NCI-H146 treated with DMSO at 0.1 percent for 48 hours (cell line): ENCODE measurements around the gene PIK3R2.

Experiments used
- DNase-seq: peaks from one replicate; lab custom pipeline; 2025; ENCODE audit not compliant: unreplicated experiment; lab: John Stamatoyannopoulos, UW

PIK3R2 gene

DNA sequence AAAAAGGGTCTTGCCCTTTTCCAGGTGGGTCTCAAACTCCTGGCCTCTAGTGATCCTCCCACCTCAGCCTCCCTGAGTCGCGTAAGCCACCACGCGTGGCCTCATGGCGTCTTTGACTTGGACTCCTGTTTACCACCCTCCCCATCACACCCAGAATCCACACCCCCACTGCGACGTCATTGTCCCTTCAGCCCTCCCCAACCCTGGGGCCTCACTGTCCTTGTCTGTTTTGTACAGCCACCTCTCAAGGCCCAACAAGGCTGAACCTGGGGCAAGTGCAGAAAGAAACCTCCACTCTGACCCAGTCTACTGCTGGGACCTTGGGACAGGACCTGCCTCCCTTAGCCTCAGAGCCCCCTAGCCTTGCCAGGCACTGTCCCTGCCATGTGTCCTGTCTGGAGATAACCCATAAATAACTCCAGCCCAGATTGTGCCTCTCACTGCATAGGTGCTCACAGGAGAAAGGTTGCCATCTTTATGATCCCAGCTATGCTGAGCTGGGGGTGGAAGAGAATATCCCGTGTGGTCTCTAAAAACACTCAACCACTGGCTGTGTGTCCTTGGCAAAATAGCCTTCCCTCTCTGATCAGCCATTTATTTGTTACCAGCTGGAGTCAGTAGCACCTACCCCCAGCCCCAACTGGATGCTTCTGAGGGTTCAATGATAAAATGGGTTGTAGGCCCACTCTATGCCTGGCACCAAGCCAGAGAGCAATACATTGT is 18.8 kb downstream of the PIK3R2 start:
- no peak for DNase-seq

DNA sequence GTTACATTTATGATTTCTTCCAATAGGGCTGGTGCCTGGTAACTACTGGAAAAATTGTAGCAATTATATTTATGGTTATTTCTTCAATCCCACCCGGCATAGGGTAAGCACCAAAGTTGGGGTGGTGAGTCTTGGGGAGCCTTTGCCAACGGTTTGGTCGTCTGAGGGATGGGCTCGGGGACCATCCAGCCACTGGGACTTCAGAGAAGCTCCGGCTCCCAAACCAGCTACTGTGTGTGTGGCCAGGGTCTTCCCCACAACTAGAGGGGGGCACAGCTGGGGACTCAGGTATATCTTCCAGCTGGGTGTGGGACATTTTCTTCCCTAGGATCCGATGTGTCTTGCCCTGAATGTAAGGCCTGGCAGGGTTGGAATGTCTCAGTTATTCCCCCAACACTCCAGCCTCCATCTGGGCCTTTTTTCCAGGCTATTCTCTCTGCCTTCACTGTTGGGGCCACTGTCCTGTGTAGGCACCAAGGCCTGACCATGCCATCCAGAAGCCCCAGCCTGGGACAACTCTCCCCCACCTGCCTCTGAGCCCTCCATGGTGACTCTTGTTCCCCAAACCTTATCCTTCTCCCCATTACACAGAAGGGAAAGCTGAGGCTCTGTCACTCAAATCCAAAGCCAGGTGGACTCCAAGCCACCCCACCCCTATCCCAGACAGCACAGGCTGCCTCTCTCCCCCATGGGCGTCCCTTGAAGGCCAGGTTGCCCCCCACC is 19.5 kb downstream of the PIK3R2 start:
- no peak for DNase-seq

DNA sequence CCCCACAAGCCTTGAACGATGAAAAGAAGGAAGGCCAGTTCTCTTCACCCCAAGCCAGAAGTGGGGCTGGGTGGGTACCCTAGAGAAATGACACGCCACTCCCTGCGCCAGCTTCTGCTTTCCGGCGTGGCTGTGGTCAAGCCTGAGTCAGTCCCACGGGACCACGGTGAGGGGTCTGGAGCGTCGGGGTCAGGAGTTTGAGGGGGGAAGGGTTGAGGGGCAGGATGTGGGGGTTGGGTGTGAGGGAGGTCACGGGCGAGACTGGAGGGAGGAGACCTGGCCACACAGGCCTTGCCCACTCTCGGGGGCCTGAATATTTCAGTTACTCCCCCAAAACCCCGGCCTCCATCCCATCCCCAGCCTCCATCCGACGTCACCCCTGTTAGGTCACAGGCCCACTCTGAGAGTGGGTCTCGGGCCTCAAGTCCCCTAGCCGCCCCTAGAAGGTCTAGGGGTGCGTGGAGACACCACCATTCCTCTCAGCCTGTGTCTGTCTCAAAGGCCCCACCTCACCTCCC is 20.1 kb downstream of the PIK3R2 start:
- no peak for DNase-seq

DNA sequence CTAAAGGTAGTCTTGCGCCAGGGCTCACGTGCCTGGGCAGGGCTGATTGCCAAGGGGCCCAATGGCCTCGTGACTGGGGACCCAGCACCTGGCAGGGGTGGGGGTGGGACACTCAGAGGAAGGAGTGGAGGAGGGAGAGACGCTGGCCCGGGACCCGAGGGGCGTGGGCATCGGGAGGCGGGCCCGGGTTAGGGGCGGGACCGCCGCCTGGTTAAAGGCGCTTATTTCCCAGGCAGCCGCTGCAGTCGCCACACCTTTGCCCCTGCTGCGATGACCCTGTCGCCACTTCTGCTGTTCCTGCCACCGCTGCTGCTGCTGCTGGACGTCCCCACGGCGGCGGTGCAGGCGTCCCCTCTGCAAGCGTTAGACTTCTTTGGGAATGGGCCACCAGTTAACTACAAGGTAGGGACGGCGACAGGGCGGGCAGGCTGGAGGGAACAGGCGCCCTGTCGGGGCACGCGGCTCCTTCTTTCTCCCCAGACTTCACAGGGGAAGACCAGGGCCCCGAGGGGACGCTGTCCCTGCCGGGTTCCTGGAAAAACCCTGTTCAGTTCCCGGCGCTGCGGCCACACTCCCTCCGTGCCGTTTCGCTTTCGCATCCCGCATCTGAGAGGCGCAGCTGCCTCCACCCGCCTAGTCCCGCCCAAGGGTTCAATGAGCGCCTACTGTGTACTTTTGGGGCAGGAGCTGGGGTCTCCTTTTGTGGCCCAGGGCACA is 20.8 kb downstream of the PIK3R2 start, which contains the start of gene IFI30:
Gene IFI30, plus strand, starts transcription at position 242 of the 717 bp plus-strand sequence. Its CDS starts 29 bp downstream, at position 271.
- DNase-seq: peak; percentile 68

DNA sequence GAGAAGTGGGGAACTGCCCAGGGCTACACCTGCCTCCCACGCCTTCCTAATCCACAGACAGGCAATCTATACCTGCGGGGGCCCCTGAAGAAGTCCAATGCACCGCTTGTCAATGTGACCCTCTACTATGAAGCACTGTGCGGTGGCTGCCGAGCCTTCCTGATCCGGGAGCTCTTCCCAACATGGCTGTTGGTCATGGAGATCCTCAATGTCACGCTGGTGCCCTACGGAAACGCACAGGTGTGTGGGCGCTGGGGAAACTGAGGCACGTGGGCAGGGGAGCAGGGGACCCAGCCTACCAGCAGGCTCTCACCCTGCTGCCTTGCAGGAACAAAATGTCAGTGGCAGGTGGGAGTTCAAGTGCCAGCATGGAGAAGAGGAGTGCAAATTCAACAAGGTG is 22.0 kb downstream of the PIK3R2 start:
- no peak for DNase-seq

DNA sequence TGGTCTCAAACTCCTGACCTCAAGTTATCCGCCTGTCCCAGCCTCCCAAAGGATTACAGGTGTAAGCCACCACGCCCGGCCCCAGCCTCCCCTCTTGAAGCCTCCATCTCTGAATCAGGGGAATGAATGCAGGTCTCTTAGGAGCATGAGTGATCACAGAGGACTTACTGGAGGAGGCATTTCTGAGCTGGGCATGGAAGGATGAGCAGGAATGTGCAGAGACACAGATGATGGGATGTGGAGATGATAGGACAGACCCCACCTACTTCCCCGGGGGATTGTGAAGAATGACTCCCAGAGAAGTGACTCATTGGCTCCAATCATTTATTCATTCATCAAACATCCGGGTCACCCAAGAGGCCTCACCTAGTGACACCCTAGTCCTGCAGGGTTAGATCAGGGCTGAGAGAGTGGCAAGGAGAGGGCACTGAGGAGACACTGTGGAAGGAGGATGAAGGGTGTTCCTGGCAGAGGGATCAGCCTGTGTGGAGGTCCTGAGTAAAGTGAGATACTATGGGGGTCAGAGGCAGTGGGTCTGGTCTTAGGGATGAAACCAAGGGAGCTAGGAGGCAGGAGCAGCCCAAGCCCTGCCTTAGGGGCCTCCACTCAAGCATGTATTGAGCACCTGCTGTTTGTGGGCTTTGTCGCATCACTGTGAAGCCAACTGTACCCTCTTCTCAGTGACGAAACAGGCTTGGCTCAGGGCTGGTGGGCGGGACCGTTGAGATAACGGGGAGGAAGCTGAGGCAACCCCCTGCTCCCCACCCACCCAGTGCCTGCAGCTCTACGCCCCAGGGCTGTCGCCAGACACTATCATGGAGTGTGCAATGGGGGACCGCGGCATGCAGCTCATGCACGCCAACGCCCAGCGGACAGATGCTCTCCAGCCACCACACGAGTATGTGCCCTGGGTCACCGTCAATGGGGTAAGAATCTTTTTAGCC is 23.7 kb downstream of the PIK3R2 start:
- DNase-seq: no peak

DNA sequence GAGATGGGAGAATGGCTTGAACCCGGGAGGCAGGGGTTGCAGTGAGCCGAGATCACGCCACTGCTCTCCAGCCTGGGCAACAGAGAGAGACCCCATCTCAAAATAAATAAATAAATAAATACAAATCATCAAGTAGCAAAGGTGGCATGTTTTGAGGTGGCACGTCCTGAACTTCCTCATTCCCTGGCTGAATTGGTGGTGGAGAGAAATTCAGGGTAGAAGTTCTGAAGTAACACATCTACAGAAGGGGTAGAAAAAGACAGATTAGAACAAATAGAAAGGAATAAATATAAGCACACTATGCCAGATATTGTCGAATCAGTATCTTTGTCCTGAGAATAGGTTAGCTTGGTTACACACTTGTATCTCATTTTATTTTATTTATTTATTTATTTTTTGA is 27.0 kb downstream of the PIK3R2 start:
- no peak for DNase-seq

DNA sequence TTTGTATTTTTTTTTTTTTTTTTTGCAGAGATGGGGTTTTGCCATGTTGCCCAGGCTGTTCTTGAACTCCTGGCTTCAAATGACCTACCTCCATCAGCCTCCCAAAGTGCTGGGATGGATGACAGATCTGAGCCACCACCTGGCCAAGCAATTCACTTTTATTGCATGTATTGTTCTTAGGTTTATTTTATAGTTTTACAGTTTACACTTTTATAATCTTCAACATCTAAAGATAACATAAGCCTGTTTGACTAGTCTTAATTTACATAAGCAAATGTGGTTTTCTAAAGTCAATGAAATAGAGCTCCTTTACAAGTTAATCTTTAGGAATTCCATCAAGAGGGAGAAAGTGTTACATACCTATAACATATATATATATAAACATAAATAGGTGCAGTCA is 30.6 kb downstream of the PIK3R2 start:
- DNase-seq: no peak

DNA sequence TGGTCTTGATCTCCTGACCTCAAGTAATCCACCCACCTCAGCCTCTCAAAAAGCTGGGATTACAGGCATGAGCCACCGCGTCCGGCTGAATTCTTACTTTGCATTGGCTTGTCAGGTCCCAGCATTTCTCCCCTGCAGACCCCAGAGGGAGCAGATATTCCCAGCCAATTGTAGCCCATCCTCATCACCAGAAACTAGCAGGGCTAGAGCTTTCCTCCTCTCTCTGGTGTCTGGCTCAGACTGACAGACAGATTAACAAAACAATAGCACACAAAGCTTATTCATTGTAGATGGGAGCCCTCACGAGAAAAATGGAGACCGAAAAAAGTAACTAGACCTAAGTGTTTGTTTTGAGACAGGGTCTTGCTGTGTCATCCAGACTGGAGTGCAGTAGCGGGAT is 32.6 kb downstream of the PIK3R2 start:
- no peak for DNase-seq

DNA sequence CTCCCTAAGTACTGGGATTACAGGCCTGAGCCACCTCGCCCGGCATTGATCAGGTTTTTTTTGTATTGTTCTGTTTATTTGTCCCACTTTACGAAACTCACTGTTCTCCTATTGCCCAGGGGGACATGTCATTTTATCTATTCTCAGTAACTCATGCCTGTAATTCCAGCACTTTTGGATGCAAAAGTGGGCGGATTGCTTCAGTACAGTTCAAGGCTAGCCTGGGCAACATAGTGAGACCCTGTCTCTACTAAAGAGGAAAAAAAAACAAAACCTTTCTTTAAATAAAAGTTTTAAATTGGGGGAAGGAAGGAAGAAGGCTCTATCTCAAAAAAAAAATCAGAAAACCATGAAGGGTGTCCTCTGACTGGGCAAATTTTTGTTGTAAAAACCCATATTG is 37.3 kb downstream of the PIK3R2 start:
- DNase-seq: no peak

DNA sequence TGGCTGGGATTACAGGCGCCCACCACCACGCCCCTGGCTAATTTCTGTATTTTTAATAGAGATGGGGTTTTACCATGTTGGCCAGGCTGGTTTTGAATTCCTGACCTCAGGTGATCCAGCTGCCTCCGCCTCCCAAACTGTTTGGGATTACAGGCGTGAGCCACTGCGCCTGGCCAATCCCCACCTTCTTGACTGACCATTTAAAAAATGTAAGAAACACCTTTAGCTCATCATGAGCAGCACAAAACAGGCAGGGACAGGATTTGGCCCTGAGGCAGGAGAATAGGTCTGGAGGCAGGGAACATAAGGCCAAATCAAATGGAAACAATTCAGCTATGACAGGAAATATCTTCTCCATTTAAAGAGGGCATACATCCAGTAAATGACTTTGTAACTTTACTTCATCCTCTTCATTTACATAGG is 38.7 kb downstream of the PIK3R2 start:
- DNase-seq: no peak

DNA sequence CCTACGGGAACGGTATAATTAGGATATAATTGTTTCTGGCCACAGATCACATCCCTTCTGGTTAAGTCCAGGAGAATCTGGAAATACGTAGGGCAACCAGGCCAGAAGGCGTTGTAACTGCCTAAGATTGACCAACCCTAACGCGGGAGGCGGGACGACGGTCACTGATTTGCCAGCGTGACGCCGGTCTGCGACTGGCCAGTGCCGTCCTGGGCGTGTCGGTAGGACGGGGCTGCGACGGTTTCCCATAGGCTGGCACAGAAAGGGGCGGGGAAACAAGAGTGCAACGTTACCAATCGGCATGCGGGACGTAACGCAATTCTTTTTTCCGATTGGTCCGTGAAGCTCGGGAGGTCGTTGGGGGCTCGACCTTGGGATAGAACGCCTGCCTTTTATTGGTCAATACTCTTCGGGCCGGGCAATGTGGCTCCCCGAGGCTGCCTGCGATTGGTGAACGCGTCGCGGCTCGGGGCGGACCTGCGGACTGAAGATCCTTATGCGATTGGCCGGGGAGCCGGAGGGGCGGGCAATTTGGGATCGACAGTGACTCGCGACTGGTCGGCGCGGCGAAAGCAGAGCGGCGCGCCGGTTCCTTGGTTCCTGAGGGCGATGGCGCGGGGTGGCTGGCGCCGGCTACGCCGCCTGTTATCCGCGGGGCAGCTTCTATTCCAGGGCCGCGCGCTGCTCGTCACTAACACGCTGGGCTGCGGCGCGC is 39.9 kb downstream of the PIK3R2 start, which contains the start of gene MPV17L2:
Gene MPV17L2, plus strand, starts transcription at position 546 of the 715 bp plus-strand sequence. Its CDS starts 64 bp downstream, at position 610.
- peak; percentile 99 for DNase-seq

DNA sequence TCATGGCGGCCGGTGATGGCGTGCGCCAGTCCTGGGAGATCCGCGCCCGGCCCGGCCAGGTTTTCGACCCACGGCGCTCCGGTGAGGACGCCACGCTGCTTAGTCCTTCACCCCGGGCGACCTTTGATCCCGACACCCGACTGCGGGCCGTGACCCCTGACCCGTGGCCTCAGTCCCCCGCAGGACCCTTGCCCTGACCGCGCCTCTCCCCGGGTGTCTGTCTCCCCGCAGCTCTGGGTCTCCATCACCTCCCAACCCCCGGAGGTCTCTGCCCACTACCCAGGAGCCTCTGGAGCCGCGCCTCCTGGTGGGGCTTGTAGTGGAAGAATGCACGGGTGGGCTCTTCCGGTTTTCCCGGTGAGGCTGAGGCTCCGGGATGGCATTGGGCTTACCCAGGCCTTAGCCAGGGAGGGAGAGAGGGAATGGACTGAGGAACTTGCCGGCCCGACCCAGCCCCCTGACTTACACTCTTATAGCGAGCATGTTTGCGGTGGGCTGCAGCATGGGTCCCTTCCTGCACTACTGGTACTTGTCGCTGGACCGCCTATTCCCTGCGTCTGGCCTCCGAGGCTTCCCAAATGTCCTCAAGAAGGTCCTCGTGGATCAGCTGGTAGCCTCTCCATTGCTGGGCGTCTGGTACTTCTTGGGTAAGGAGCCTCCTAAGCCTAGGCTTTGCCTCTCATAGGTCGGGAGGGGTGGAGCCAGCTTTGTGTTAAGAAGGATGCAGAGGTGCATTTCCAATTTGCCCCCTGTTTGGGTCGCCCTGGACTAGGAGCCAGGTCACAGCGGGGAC is 40.6 kb downstream of the PIK3R2 start:
- DNase-seq: no peak

DNA sequence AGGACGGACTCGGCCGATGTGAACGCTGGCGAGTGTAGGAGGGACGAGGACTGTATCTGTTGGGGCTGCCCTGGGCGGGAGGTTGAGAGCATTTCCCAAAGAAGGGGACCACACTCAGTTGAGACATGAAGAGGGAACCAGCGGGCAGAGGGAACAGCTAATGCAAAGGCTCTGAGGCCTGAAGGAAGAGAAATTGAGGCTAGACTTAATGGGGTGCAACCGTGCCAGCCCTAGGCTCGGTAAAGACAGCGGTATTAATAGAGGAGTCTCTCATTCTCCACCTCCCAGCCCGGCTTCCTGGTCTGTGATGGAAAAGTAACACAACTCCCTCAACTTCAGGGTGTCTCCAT is 41.2 kb downstream of the PIK3R2 start:
- no peak for DNase-seq

DNA sequence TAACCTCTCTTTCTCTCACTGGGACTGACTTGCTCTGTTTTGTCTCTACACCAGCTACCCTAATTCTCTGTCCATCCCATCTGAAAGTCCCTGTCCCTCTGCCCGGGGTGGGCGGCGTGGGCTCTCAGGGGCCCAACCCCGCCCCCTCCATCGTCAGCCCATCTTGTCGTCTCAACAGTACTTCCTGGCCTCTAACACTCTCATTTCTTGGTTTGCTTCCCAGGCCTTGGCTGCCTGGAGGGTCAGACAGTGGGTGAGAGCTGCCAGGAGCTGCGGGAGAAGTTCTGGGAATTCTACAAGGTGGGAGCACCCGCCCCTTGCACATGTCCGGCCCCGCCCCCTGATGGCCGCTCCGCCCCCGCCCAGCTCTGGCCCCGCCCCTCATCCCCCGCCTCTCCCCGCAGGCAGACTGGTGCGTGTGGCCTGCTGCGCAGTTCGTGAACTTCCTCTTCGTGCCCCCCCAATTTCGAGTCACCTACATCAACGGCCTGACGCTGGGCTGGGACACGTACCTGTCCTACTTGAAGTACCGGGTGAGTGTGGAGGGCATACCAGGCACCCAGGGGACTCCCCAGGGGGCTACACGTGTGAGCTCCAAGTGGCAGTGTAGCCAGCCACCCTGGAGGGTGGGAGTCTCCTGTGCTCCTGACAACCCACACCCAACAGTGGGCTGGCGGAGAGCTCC is 41.7 kb downstream of the PIK3R2 start:
- DNase-seq: no peak

DNA sequence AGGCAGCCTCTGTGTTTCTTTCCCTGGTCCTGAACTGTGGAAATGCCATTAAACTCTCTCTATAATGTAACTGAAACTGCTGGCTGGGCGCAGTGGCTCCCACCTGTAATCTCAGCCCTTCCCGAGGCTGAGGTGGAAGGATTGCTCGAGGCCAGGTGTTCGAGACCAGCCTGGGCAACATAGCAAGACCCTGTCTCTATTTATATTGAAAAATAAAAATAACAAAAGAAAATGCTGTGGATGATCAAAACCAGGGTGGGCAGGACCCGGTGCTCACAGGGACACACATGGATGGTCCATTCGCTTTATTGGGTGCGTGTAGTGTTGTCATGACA is 43.5 kb downstream of the PIK3R2 start:
- DNase-seq: no peak

DNA sequence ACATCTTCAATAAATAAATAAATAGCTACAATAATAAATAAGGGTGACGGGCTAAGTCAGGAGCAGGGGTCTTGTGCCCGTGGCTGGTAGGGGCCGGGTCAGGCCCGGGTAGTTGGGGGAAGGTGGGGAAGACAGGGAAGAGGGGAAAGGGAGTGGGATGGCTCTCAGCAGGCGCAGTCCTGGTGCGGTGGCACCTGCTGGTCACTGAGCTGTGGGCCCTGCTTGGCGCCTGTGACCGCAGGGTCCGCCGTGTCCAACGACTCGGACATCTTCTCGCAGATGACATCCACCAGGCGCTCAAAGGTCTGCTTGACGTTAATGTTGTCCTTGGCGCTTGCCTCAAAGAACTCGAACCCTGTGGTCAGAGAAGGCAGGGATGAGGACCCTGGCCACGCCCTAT is 44.3 kb downstream of the PIK3R2 start:
- DNase-seq: no peak

DNA sequence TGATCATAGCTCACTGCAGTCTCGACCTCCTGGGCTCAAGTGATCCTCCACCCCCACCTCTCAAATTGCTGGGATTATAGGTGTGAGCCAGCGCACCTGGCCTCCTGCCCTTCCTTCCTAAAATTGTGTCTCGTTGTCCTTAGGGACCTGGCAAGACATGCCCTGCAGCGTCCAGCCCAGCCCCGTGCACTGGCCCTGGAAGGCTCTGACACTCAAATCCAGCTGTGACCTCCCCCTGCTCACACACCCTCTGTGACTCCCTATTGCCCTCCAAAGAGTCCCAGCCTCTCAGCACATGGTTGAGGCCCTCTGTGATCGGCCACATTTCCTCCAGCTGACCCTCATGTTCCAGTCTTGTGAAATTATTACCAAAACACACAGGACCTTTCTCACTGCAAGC is 45.0 kb downstream of the PIK3R2 start:
- DNase-seq: no peak

DNA sequence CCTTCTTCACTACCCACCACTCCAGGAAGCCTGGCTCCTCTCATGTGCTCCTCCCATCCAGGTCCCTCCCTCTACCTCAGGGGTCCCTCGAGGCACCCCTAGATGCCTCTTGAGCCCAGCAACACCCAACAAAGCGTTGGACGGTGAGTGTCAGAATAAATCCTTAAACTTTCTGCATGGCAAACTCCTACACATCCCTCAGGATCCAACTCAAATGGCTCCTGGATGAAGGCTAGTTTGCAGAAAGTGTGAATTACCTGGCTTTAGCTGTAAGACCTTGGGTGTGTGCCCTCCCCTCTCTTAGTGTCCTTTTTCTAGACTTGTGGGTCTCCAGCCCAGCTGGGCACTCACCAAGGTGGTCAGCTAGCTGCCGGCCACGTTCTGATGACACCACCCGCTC is 45.4 kb downstream of the PIK3R2 start:
- DNase-seq: no peak
